IMR-90 (cell line): ENCODE measurements around the gene ABCG4. TPM values are rescaled to one million over a fixed set of nuclear protein-coding genes. Genes with fewer than 3 reads are reported as not detected.

Experiments
- ATAC-seq: fragments of 200-7000 bp; cut with Tn5 transposase; 2 replicates; pipeline ENCODE4 v1.9.1; 2020; ENCODE audit warnings: low read depth, mild to moderate bottlenecking, moderate library complexity
- BruUV-seq: library from RNA; stranded (reverse); fragments of 400-500 nt; replicated peaks from 2 replicates; lab custom pipeline; 2021; lab: Mats Ljungman, UMichigan
- CTCF ChIA-PET: fragments of 300-600 bp; formaldehyde crosslinking; extraction: SDS; loops from one replicate; lab custom pipeline; 2021; ENCODE audit warnings: antibody characterized with exemption; lab: Yijun Ruan, JAX
- POLR2A ChIA-PET: fragments of 300-600 bp; sonication (Branson Sonifier 250); formaldehyde crosslinking; loops from one replicate; lab custom pipeline; 2022; ENCODE audit warnings: antibody characterized with exemption; ENCODE audit not compliant: unreplicated experiment; lab: Charles Lee
- DNase-seq: peaks from one replicate; pipeline ENCODE4 v3.0.0; 2013
- H2AFZ ChIP-seq: replicated peaks from 2 replicates; pipeline ENCODE3; 2013; ENCODE audit warnings: low read length, mild to moderate bottlenecking; ENCODE audit not compliant: poor library complexity
- H2AK5ac ChIP-seq: 2 replicates; pipeline ENCODE4 v1.6.1; 2013; ENCODE audit warnings: low read depth, low read length, inconsistent platforms
- H2AK9ac ChIP-seq: replicated peaks from 2 replicates; pipeline ENCODE3; 2013; ENCODE audit warnings: mild to moderate bottlenecking, low read depth, low read length, moderate library complexity; ENCODE audit not compliant: poor library complexity
- H2BK120ac ChIP-seq: 2 replicates; pipeline ENCODE4 v1.6.1; 2013; ENCODE audit warnings: low read depth, low read length, inconsistent platforms
- H2BK15ac ChIP-seq: 3 replicates; pipeline ENCODE4 v1.6.1; 2013; ENCODE audit warnings: low read depth, low read length, inconsistent platforms
- H2BK20ac ChIP-seq: 2 replicates; pipeline ENCODE4 v1.6.1; 2013; ENCODE audit warnings: low read depth, mild to moderate bottlenecking, inconsistent platforms, low read length, moderate library complexity
- H2BK5ac ChIP-seq: 2 replicates; pipeline ENCODE4 v1.6.1; 2013; ENCODE audit warnings: mild to moderate bottlenecking, low read depth, low read length, inconsistent platforms; ENCODE audit not compliant: poor library complexity, severe bottlenecking
- H3K14ac ChIP-seq: replicated peaks from 2 replicates; pipeline ENCODE4 v1.6.1; 2013; ENCODE audit warnings: low read depth, low read length, inconsistent platforms
- H3K18ac ChIP-seq: 2 replicates; pipeline ENCODE4 v1.6.1; 2013; ENCODE audit warnings: low read depth, low read length, control low read depth
- H3K23ac ChIP-seq: 2 replicates; pipeline ENCODE4 v1.6.1; 2013; ENCODE audit warnings: low read depth, low read length, inconsistent platforms
- H3K27ac ChIP-seq: 2 replicates; pipeline ENCODE4 v1.5.1; 2013; ENCODE audit warnings: mild to moderate bottlenecking, control low read depth, low read length; ENCODE audit not compliant: insufficient read depth
- H3K27me3 ChIP-seq: 2 replicates; pipeline ENCODE4 v1.6.1; 2013; ENCODE audit warnings: low read length; ENCODE audit not compliant: control insufficient read depth, insufficient read depth
- H3K36me3 ChIP-seq: 2 replicates; pipeline ENCODE4 v1.6.1; 2013; ENCODE audit warnings: low read length, mixed read lengths; ENCODE audit not compliant: control insufficient read depth, insufficient read depth
- H3K4ac ChIP-seq: 2 replicates; pipeline ENCODE4 v1.6.1; 2013; ENCODE audit warnings: low read depth, low read length, inconsistent platforms
- H3K4me1 ChIP-seq: 2 replicates; pipeline ENCODE4 v1.6.1; 2013; ENCODE audit warnings: low read length, mixed read lengths; ENCODE audit not compliant: control insufficient read depth, insufficient read depth
- H3K4me2 ChIP-seq: 2 replicates; pipeline ENCODE4 v1.6.1; 2013; ENCODE audit warnings: low read depth, mild to moderate bottlenecking, control low read depth, low read length, moderate library complexity
- H3K4me3 ChIP-seq: 2 replicates; pipeline ENCODE4 v1.5.1; 2013; ENCODE audit warnings: low read depth, mild to moderate bottlenecking, control low read depth, low read length, moderate library complexity; ENCODE audit not compliant: insufficient read depth
- H3K56ac ChIP-seq: 2 replicates; pipeline ENCODE4 v1.6.1; 2013; ENCODE audit warnings: low read length, inconsistent platforms; ENCODE audit not compliant: insufficient read depth; ENCODE audit errors: extremely low read depth
- H3K79me1 ChIP-seq, 2 experiments: 2 replicates each; pipeline ENCODE4 v1.6.1; 2013; ENCODE audit warnings: low read length in 2 of 2, inconsistent platforms in 1 of 2, low read depth in 1 of 2
- H3K9ac ChIP-seq: 2 replicates; pipeline ENCODE4 v1.6.1; 2013; ENCODE audit warnings: low read depth, low read length, control low read depth
- H3K9me1 ChIP-seq: 2 replicates; pipeline ENCODE4 v1.6.1; 2013; ENCODE audit warnings: low read length, inconsistent platforms; ENCODE audit not compliant: insufficient read depth
- H3K9me3 ChIP-seq: 2 replicates; pipeline ENCODE4 v1.6.1; 2013; ENCODE audit warnings: low read length; ENCODE audit not compliant: control insufficient read depth, insufficient read depth
- H4K20me1 ChIP-seq: 2 replicates; pipeline ENCODE4 v1.6.1; 2013; ENCODE audit warnings: low read length, inconsistent platforms; ENCODE audit not compliant: insufficient read depth
- H4K5ac ChIP-seq: 2 replicates; pipeline ENCODE4 v1.6.1; 2013; ENCODE audit warnings: mild to moderate bottlenecking, low read depth, low read length, control low read depth
- H4K8ac ChIP-seq, 2 experiments: 2 replicates each; pipeline ENCODE4 v1.6.1; 2013; ENCODE audit warnings: low read depth in 2 of 2, low read length in 2 of 2, control low read depth in 1 of 2, inconsistent platforms in 1 of 2
- H4K91ac ChIP-seq: 2 replicates; pipeline ENCODE4 v1.6.1; 2013; ENCODE audit warnings: low read depth, low read length, inconsistent platforms; ENCODE audit not compliant: insufficient read depth
- BHLHE40 ChIP-seq: fragments of 150-350 bp; IDR thresholded peaks from 2 replicates; pipeline ENCODE4 v1.6.1; 2016; ENCODE audit warnings: mild to moderate bottlenecking, low read depth, low read length
- CHD1 ChIP-seq: IDR thresholded peaks from 2 replicates; pipeline ENCODE4 v1.6.1; 2012; ENCODE audit warnings: low read depth, low read length, improper control_type of control experiment
- ELK1 ChIP-seq: fragments of 150-350 bp; IDR thresholded peaks from 2 replicates; pipeline ENCODE4 v1.6.1; 2016; ENCODE audit warnings: low read depth, mild to moderate bottlenecking, low read length, moderate library complexity, borderline replicate concordance
- FOS ChIP-seq: fragments of 150-350 bp; IDR thresholded peaks from 2 replicates; pipeline ENCODE4 v1.6.1; 2016; ENCODE audit warnings: low read depth, low read length
- MAFK ChIP-seq: IDR thresholded peaks from 2 replicates; pipeline ENCODE4 v1.6.1; 2012; ENCODE audit warnings: low read depth, low read length, improper control_type of control experiment
- MAZ ChIP-seq: IDR thresholded peaks from 2 replicates; pipeline ENCODE4 v1.6.1; 2012; ENCODE audit warnings: low read depth, mild to moderate bottlenecking, low read length, improper control_type of control experiment, moderate library complexity, borderline replicate concordance
- MXI1 ChIP-seq: IDR thresholded peaks from 2 replicates; pipeline ENCODE4 v1.6.1; 2012; ENCODE audit warnings: low read depth, mild to moderate bottlenecking, low read length, moderate library complexity, borderline replicate concordance
- POLR2A ChIP-seq: IDR thresholded peaks from 2 replicates; pipeline ENCODE4 v1.6.1; 2012; ENCODE audit warnings: mild to moderate bottlenecking, low read depth, low read length
- RAD21 ChIP-seq: IDR thresholded peaks from 2 replicates; pipeline ENCODE4 v1.6.1; 2012; ENCODE audit warnings: low read length, improper control_type of control experiment
- RCOR1 ChIP-seq: IDR thresholded peaks from 2 replicates; pipeline ENCODE4 v1.6.1; 2012; ENCODE audit warnings: mild to moderate bottlenecking, low read length, improper control_type of control experiment; ENCODE audit not compliant: insufficient replicate concordance
- RFX5 ChIP-seq: IDR thresholded peaks from 2 replicates; pipeline ENCODE4 v1.8.0; 2012; ENCODE audit warnings: low read depth, mild to moderate bottlenecking, low read length, moderate library complexity
- WGBS, 2 experiments: methylation state at CpG; one replicate each; pipeline versions ENCODE4 v1.1.5 to v1.1.7; 2013; ENCODE audit warnings: missing lambda C conversion rate in 2 of 2; ENCODE audit not compliant: insufficient read length in 1 of 2; ENCODE audit errors: extremely low coverage in 2 of 2; 5-methylcytosine and 5-hydroxymethylcytosine counted together
- dilution Hi-C: fragments of 300-500 bp; cut with HindIII; formaldehyde crosslinking; loops from one replicate; pipeline ENCODE4 v1.14.3; 2018; ENCODE audit warnings: low sequenced_read_pairs; ENCODE audit not compliant: unreplicated experiment
- in situ Hi-C: fragments of 300-500 bp; cut with MboI; formaldehyde crosslinking; loops from 3 replicates; pipeline ENCODE4 v1.14.3; 2019; ENCODE audit warnings: low sequenced_read_pairs, inconsistent platforms, mixed read lengths
- intact Hi-C: fragments of 100-400 bp; cut with micrococcal nuclease; formaldehyde crosslinking; loops from 2 replicates; pipeline ENCODE4 v1.10.0; 2022
- polyA plus RNA-seq, 3 experiments: library from polyadenylated mRNA; depleted of rRNA; stranded (reverse); fragments of >200 nt; gene quantifications; 2 replicates each; pipeline ENCODE4 v1.2.3, GENCODE V29; 2012; ENCODE audit warnings: low replicate concordance in 1 of 3
- total RNA-seq: library from RNA; depleted of rRNA; stranded (reverse); fragments of >200 nt; gene quantifications from 2 replicates; pipeline ENCODE4 v1.2.3, GENCODE V29; 2012
- TF ChIP-seq, protein P1 (sequence below): conservative IDR thresholded peaks from 2 replicates; pipeline ENCODE4 v1.5.1; 2012; ENCODE audit warnings: mild to moderate bottlenecking, low read depth, low read length, improper control_type of control experiment
- TF ChIP-seq, protein P2 (sequence below): fragments of 150-350 bp; IDR thresholded peaks from 2 replicates; pipeline ENCODE4 v1.6.1; 2017; ENCODE audit warnings: mild to moderate bottlenecking, antibody characterized with exemption, low read length, low read depth

ABCG4 gene
- total and polyA plus RNA-seq, 2 of the 4 experiments (the other 2 are of a cell fraction), result under 0.01 to 0.26 TPM

DNA sequence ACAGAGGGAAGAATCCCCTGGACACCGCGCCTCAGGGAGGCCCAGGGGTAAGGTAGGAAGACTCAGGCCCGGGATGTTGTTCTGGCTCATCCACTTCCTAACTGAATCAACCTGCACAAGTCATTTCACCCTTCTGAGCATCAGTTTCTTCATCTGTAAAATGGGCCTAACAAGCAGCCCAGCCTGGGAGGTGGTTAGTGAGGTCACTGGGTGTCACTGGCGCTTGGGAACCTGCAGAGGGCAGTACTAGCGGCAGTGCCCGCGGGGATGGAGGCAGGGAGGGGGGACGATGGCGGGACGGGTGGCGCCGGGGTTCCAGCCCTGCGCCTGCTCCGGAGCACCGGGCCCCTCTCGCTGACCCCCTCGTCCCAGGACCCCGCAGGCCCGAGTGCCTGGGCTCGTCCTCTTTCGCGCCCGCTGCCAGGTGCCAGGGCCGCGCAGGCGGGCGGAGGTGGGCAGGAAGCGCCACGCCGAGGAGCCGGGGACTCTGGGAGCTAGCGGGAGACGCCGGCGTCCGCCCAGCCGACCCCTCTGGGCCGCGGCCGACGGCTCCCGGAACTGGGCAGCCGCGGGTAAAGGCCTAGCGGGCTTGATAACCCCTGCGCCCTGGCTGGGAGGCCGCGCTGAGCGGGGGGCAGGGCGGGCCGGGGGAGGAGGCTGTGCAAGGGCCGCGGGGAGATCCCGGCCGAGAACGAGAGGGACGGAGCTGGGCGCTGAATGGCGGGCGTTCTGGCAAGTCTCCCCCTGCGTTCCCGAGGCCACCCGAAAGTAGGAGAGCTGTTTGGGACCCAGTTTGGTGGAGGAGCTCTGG lies 19.8 kb downstream of the ABCG4 start, which contains the start of gene NLRX1:
Gene NLRX1 (plus strand): TSS at position 255 of the 811 bp plus-strand sequence. CDS start 2,679 bp downstream, outside the sequence.
- no peaks in the 10 kb centered on the region for H4K20me1 ChIP-seq
- peak within 1 kb of the TSS; percentile 62 for H2BK5ac ChIP-seq
- H3K56ac ChIP-seq, result peak within 1 kb of the TSS; percentile 56
- BruUV-seq, result no TSS peak
- H2BK15ac ChIP-seq, result peak within 1 kb of the TSS; percentile 91; the same call in 1 of the 3 replicates
- in situ Hi-C loops, result no loop called here
- peak within 1 kb of the TSS; percentile 99 for H3K23ac ChIP-seq
- peak within 1 kb of the TSS; percentile 68 for H2BK20ac ChIP-seq
- peak within 1 kb of the TSS; percentile 89 for H2AK5ac ChIP-seq
- WGBS, 2 experiments, result 0% methylated on average over 24 of the region's 63 CpGs; no CpG with 5 or more reads in 1 of the 2 experiments
- peak within 1 kb of the TSS; percentile 59 for H3K4me3 ChIP-seq
- peak within 1 kb of the TSS; percentile 85 for H4K5ac ChIP-seq
- POLR2A ChIA-PET, result interaction anchor here (0.5 kb wide), 1 partner anchor 42 kb away, joined by 3 read pairs; no protein-coding TSS in a partner anchor
- H3K9me1 ChIP-seq, result peaks cover 5% of the 10 kb centered on the region; the same call in 1 of the 2 replicates
- no peaks in the 10 kb centered on the region; the same call in 1 of the 2 replicates for H3K36me3 ChIP-seq
- H4K8ac ChIP-seq, result peak within 1 kb of the TSS; percentile 97 to 100
- peak within 1 kb of the TSS; percentile 98 for H3K14ac ChIP-seq
- DNase-seq (peak; percentile 72), ATAC-seq (peak; percentile 94)
- peaks cover 3 to 12% of the 10 kb centered on the region in 2 experiments; a peak in 3 of 4 replicates for H3K79me1 ChIP-seq
- no peaks in the 10 kb centered on the region for H3K9me3 ChIP-seq
- peak within 1 kb of the TSS; percentile 87 for H4K91ac ChIP-seq
- H3K9ac ChIP-seq, result peak within 1 kb of the TSS; percentile 77
- H2BK120ac ChIP-seq, result peak within 1 kb of the TSS; percentile 85
- H3K4me1 ChIP-seq, result peaks cover 6% of the 10 kb centered on the region
- H3K4ac ChIP-seq, result peak within 1 kb of the TSS; percentile 99
- CTCF ChIA-PET, result interaction anchor here (0.6 to 1.3 kb wide), 3 partner anchors 9 to 169 kb away, joined by 3 read pairs; no protein-coding TSS in a partner anchor
- dilution Hi-C loops, result no loop called here
- peak within 1 kb of the TSS; percentile 49 for H3K27ac ChIP-seq
- peak within 1 kb of the TSS; percentile 19; the same call in 1 of the 2 replicates for H3K18ac ChIP-seq
- H2AK9ac ChIP-seq, result peak within 1 kb of the TSS; percentile 90
- peak within 1 kb of the TSS; percentile 100 for H2AFZ ChIP-seq
- no peaks in the 10 kb centered on the region for H3K27me3 ChIP-seq
- peak within 1 kb of the TSS; percentile 85 for H3K4me2 ChIP-seq
- intact Hi-C loops, result loop anchor here (2.0 kb wide), 1 partner anchor 28 kb away; no protein-coding TSS in a partner anchor
- TF ChIP-seq RFX5 (no peak), MAFK (no peak), RCOR1 (peak; percentile 99), ELK1 (no peak), POLR2A (peak; percentile 81), BHLHE40 (no peak), FOS (no peak), MAZ (peak; percentile 90), MXI1 (no peak), CHD1 (no peak), RAD21 (peak; percentile 49)
- TF ChIP-seq, protein P1, sequence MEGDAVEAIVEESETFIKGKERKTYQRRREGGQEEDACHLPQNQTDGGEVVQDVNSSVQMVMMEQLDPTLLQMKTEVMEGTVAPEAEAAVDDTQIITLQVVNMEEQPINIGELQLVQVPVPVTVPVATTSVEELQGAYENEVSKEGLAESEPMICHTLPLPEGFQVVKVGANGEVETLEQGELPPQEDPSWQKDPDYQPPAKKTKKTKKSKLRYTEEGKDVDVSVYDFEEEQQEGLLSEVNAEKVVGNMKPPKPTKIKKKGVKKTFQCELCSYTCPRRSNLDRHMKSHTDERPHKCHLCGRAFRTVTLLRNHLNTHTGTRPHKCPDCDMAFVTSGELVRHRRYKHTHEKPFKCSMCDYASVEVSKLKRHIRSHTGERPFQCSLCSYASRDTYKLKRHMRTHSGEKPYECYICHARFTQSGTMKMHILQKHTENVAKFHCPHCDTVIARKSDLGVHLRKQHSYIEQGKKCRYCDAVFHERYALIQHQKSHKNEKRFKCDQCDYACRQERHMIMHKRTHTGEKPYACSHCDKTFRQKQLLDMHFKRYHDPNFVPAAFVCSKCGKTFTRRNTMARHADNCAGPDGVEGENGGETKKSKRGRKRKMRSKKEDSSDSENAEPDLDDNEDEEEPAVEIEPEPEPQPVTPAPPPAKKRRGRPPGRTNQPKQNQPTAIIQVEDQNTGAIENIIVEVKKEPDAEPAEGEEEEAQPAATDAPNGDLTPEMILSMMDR, result peak; percentile 79
- TF ChIP-seq, protein P2, sequence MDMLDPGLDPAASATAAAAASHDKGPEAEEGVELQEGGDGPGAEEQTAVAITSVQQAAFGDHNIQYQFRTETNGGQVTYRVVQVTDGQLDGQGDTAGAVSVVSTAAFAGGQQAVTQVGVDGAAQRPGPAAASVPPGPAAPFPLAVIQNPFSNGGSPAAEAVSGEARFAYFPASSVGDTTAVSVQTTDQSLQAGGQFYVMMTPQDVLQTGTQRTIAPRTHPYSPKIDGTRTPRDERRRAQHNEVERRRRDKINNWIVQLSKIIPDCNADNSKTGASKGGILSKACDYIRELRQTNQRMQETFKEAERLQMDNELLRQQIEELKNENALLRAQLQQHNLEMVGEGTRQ, result no peak
